LNCaP clone FGC (cell line): ENCODE results near the gene G3BP1.
"Not testable (repeated sequence)": the region's sequence is repeated elsewhere in the genome, so short reads cannot be mapped to it uniquely, and the experiment has no call there.

Experiments used
- DNase-seq: peaks from one replicate; pipeline ENCODE4 v3.0.0-alpha.2; 2011; ENCODE audit warnings: low read depth
- H3K4me3 ChIP-seq: 2 replicates; pipeline ENCODE4 v1.5.1; 2011; ENCODE audit warnings: mild to moderate bottlenecking, low read depth, low read length, control low read depth
- CTCF ChIP-seq: IDR thresholded peaks from 2 replicates; pipeline ENCODE4 v1.5.1; 2012; ENCODE audit warnings: mild to moderate bottlenecking; ENCODE audit not compliant: control insufficient read depth, insufficient read depth; ENCODE audit errors: extremely low read depth

G3BP1 gene

GRCh38 chr5:151819830-151820229, 48.1 kb downstream of the G3BP1 start:
- DNase-seq, result peak; percentile 4
- no peak for TF ChIP-seq CTCF
- no peak overlapping the region for H3K4me3 ChIP-seq

GRCh38 chr5:151820271-151820670, 48.5 kb downstream of the G3BP1 start:
- no peak overlapping the region for H3K4me3 ChIP-seq
- no peak for DNase-seq
- no peak for TF ChIP-seq CTCF

GRCh38 chr5:151820903-151821302, 49.1 kb downstream of the G3BP1 start:
- TF ChIP-seq CTCF, result no peak
- DNase-seq, result no peak
- H3K4me3 ChIP-seq, result no peak overlapping the region

- TF ChIP-seq CTCF, result no peak
- no peak overlapping the region for H3K4me3 ChIP-seq
- no peak for DNase-seq
These were observed 50.4 kb downstream of the G3BP1 start for GRCh38 chr5:151822141-151822540.

GRCh38 chr5:151825445-151825844, 53.7 kb downstream of the G3BP1 start:
- peak; percentile 30 for DNase-seq
- TF ChIP-seq CTCF, result peak; percentile 93
- H3K4me3 ChIP-seq, result no peak overlapping the region

GRCh38 chr5:151829370-151829769, 57.6 kb downstream of the G3BP1 start:
- no peak for TF ChIP-seq CTCF
- no peak overlapping the region for H3K4me3 ChIP-seq
- no peak for DNase-seq

GRCh38 chr5:151832843-151833242, 61.1 kb downstream of the G3BP1 start:
- not testable (repeated sequence) for DNase-seq, H3K4me3 ChIP-seq
